Mucosa of rectum (tissue), 2 donors: ENCODE data around the gene GLB1L3.
"Not testable (repeated sequence)": the region's sequence is repeated elsewhere in the genome, so short reads cannot be mapped to it uniquely, and the experiment has no call there.

Experiments
- H3K27ac ChIP-seq, 2 donors: one replicate each; pipeline ENCODE4 v1.7.0; 2013; ENCODE audit warnings: inconsistent platforms in 2 of 2, low read depth in 2 of 2, low read length in 2 of 2
- H3K27me3 ChIP-seq, 2 donors: one replicate each; pipeline ENCODE4 v1.7.0; 2013; ENCODE audit warnings: low read length in 2 of 2; ENCODE audit not compliant: control insufficient read depth in 2 of 2, insufficient read depth in 2 of 2
- H3K36me3 ChIP-seq, 2 donors: one replicate each; pipeline ENCODE4 v1.7.0; 2013; ENCODE audit warnings: low read length in 2 of 2; ENCODE audit not compliant: control insufficient read depth in 2 of 2, insufficient read depth in 2 of 2
- H3K4me1 ChIP-seq, 2 donors: one replicate each; pipeline ENCODE4 v1.7.0; 2013; ENCODE audit warnings: low read length in 2 of 2, mild to moderate bottlenecking in 1 of 2; ENCODE audit not compliant: control insufficient read depth in 2 of 2, insufficient read depth in 2 of 2
- H3K4me3 ChIP-seq, 2 donors: one replicate each; pipeline ENCODE4 v1.7.0; 2013; ENCODE audit warnings: low read length in 2 of 2
- H3K9ac ChIP-seq, 2 donors: one replicate each; pipeline ENCODE4 v1.7.0; 2013; ENCODE audit warnings: low read length in 2 of 2, low read depth in 1 of 2, mild to moderate bottlenecking in 1 of 2
- H3K9me3 ChIP-seq, 2 donors: one replicate each; pipeline ENCODE4 v1.7.0; 2013; ENCODE audit warnings: low read length in 2 of 2; ENCODE audit not compliant: control insufficient read depth in 2 of 2
- donor health status: healthy.
- donor health status: Normal muscosa, but diverticular disease.

GLB1L3 gene

GRCh38 chr11:134273317-134273712 is 2.9 kb upstream of the GLB1L3 start:
- Histone ChIP-seq H3K27me3 (peaks cover 34 to 37% of the 10 kb centered on the region in 2 donors), H3K4me3 (no peak overlapping the region), H3K36me3 (no peaks in the 10 kb centered on the region), H3K9ac (no peak overlapping the region), H3K27ac (no peak overlapping the region), H3K4me1 (peaks cover 4 to 5% of the 10 kb centered on the region in 2 donors), H3K9me3 (peaks cover 0 to under 1% of the 10 kb centered on the region in 2 donors)

- H3K9ac ChIP-seq: no peak overlapping the region
- H3K9me3 ChIP-seq: peaks cover 0 to 2% of the 10 kb centered on the region in 2 donors
- no peaks in the 10 kb centered on the region for H3K36me3 ChIP-seq
- peaks cover 39 to 40% of the 10 kb centered on the region in 2 donors for H3K27me3 ChIP-seq
- no peak overlapping the region for H3K27ac ChIP-seq
- no peak overlapping the region for H3K4me3 ChIP-seq
- peaks cover 4 to 5% of the 10 kb centered on the region in 2 donors for H3K4me1 ChIP-seq
Observed at GRCh38 chr11:134275188-134275533, 1.0 kb upstream of the GLB1L3 start.

- H3K27me3 ChIP-seq: peaks cover 38 to 43% of the 10 kb centered on the region in 2 donors
Observed at GRCh38 chr11:134276396-134277182, 410 bp downstream of the GLB1L3 start.

GRCh38 chr11:134277183-134278001 is 1.2 kb downstream of the GLB1L3 start:
- Histone ChIP-seq H3K9me3 (peaks cover 0 to 2% of the 10 kb centered on the region in 2 donors), H3K4me3 (no peak overlapping the region), H3K9ac (no peak overlapping the region), H3K27me3 (peaks cover 36 to 43% of the 10 kb centered on the region in 2 donors), H3K36me3 (no peaks in the 10 kb centered on the region), H3K27ac (no peak overlapping the region), H3K4me1 (peaks cover 4 to 5% of the 10 kb centered on the region in 2 donors)

More at GRCh38 chr11:134276396-134277182, 410 bp downstream of the GLB1L3 start:
- H3K4me3 ChIP-seq: peak overlapping the region; percentile 35 to 61
- H3K36me3 ChIP-seq: no peaks in the 10 kb centered on the region
- no peak overlapping the region for H3K9ac ChIP-seq
- peaks cover 4 to 5% of the 10 kb centered on the region in 2 donors for H3K4me1 ChIP-seq
- H3K27ac ChIP-seq: no peak overlapping the region
- H3K9me3 ChIP-seq: peaks cover 0 to 2% of the 10 kb centered on the region in 2 donors

- Histone ChIP-seq H3K4me3 (no peak overlapping the region), H3K9me3 (peaks cover 0 to 2% of the 10 kb centered on the region in 2 donors), H3K9ac (no peak overlapping the region), H3K27ac (no peak overlapping the region), H3K27me3 (peaks cover 36 to 43% of the 10 kb centered on the region in 2 donors), H3K36me3 (no peaks in the 10 kb centered on the region), H3K4me1 (peaks cover 4 to 5% of the 10 kb centered on the region in 2 donors)
Observed at GRCh38 chr11:134278356-134278755, 2.2 kb downstream of the GLB1L3 start.

GRCh38 chr11:134281635-134282034 is 5.5 kb downstream of the GLB1L3 start:
- not testable (repeated sequence) for H3K9me3 ChIP-seq, H3K27ac ChIP-seq, H3K9ac ChIP-seq, H3K4me1 ChIP-seq, H3K4me3 ChIP-seq, H3K36me3 ChIP-seq
- peaks cover 21% of the 10 kb centered on the region in 2 donors for H3K27me3 ChIP-seq

- Histone ChIP-seq H3K4me1 (no peaks in the 10 kb centered on the region), H3K9me3 (peaks cover 0 to 2% of the 10 kb centered on the region in 2 donors), H3K27me3 (peaks cover 14 to 20% of the 10 kb centered on the region in 2 donors), H3K9ac (no peak overlapping the region), H3K27ac (no peak overlapping the region), H3K36me3 (no peaks in the 10 kb centered on the region), H3K4me3 (no peak overlapping the region)
Observed at GRCh38 chr11:134282121-134283045, 6.2 kb downstream of the GLB1L3 start.

GRCh38 chr11:134283461-134284230 is 7.5 kb downstream of the GLB1L3 start:
- Histone ChIP-seq H3K9me3 (no peaks in the 10 kb centered on the region), H3K27ac (no peak overlapping the region), H3K36me3 (no peaks in the 10 kb centered on the region), H3K4me1 (no peaks in the 10 kb centered on the region), H3K27me3 (peaks cover 3 to 8% of the 10 kb centered on the region in 2 donors), H3K9ac (no peak overlapping the region), H3K4me3 (no peak overlapping the region)

- H3K4me1 ChIP-seq, H3K9ac ChIP-seq, H3K9me3 ChIP-seq, H3K27ac ChIP-seq, H3K4me3 ChIP-seq, H3K36me3 ChIP-seq, H3K27me3 ChIP-seq: not testable (repeated sequence)
Observed at GRCh38 chr11:134284349-134284748, 8.2 kb downstream of the GLB1L3 start.
